Endothelial cell of umbilical vein (primary cell): ENCODE results near the gene PDHA1. TPM values are rescaled to one million over a fixed set of nuclear protein-coding genes. Genes with fewer than 3 reads are reported as not detected.

ENCODE experiments used
- BruUV-seq: library from RNA; stranded (reverse); fragments of 400-500 nt; replicated peaks from 2 replicates; lab custom pipeline; 2021; lab: Mats Ljungman, UMichigan
- CTCF ChIA-PET: fragments of 300-600, 350-600 bp; sonication (Branson Sonifier 250); formaldehyde crosslinking; loops from one replicate; lab custom pipeline; 2021; ENCODE audit warnings: antibody characterized with exemption, inconsistent platforms; lab: Charles Lee
- POLR2A ChIA-PET: fragments of 300-600, 350-600 bp; sonication (Branson Sonifier 250); formaldehyde crosslinking; loops from one replicate; lab custom pipeline; 2021; ENCODE audit warnings: antibody characterized with exemption, inconsistent platforms; lab: Charles Lee
- DNase-seq: peaks from one replicate; pipeline ENCODE4 v3.0.0-alpha.2; 2011; ENCODE audit warnings: low read depth, low spot score
- FAIRE-seq: peaks from 2 replicates; lab custom pipeline; 2011; peaks lifted over from hg19 to GRCh38; lab: Jason Lieb, UNC
- H2AFZ ChIP-seq: 2 replicates; pipeline ENCODE4 v1.6.0; 2012; ENCODE audit warnings: low read depth, low read length, control low read depth, inconsistent platforms
- H3K27ac ChIP-seq: 2 replicates; pipeline ENCODE4 v1.5.1; 2011; ENCODE audit warnings: low read depth, mild to moderate bottlenecking, control low read depth, low read length, moderate library complexity; ENCODE audit not compliant: insufficient read depth
- H3K27me3 ChIP-seq, 2 experiments: 2 replicates each; pipeline versions ENCODE4 v1.6.0 to v1.6.1; 2011; ENCODE audit warnings: low read length in 2 of 2, mixed read lengths in 1 of 2; ENCODE audit not compliant: control insufficient read depth in 2 of 2, insufficient read depth in 2 of 2
- H3K36me3 ChIP-seq, 2 experiments: 2 replicates in 1 of 2; 3 replicates in 1 of 2; pipeline ENCODE4 v1.5.1; 2011; ENCODE audit warnings: low read length in 2 of 2, mild to moderate bottlenecking in 1 of 2, moderate library complexity in 1 of 2; ENCODE audit not compliant: control insufficient read depth in 2 of 2, insufficient read depth in 2 of 2; ENCODE audit errors: extremely low read depth in 1 of 2
- H3K4me1 ChIP-seq: 3 replicates; pipeline ENCODE4 v1.5.1; 2011; ENCODE audit warnings: mild to moderate bottlenecking, low read length; ENCODE audit not compliant: control insufficient read depth, insufficient read depth; ENCODE audit errors: extremely low read depth
- H3K4me2 ChIP-seq: 2 replicates; pipeline ENCODE4 v1.6.1; 2011; ENCODE audit warnings: low read length, control low read depth, mixed read lengths; ENCODE audit not compliant: insufficient read depth
- H3K4me3 ChIP-seq, 3 experiments: fragments of 200-600 bp in 1 of 3; sonication (generic), shearing (Covaris generic) in 1 of 3; replicated peaks in 1 of 3; 2 replicates each; pipeline ENCODE4 v1.5.1; 2011 to 2016; ENCODE audit warnings: control low read depth in 3 of 3, low read length in 3 of 3, mild to moderate bottlenecking in 2 of 3, inconsistent platforms in 1 of 3, low read depth in 1 of 3, moderate library complexity in 1 of 3; ENCODE audit not compliant: insufficient read depth in 1 of 3
- H3K79me2 ChIP-seq: 2 replicates; pipeline ENCODE4 v1.6.0; 2012; ENCODE audit warnings: low read length, inconsistent platforms; ENCODE audit not compliant: control insufficient read depth, insufficient read depth
- H3K9ac ChIP-seq: replicated peaks from 2 replicates; pipeline ENCODE3; 2011; ENCODE audit warnings: low read length, control low read depth; ENCODE audit not compliant: insufficient read depth; ENCODE audit errors: extremely low read depth
- H3K9me1 ChIP-seq: replicated peaks from 3 replicates; pipeline ENCODE4 v1.6.0; 2011; ENCODE audit warnings: mild to moderate bottlenecking, low read length; ENCODE audit not compliant: control insufficient read depth, insufficient read depth; ENCODE audit errors: extremely low read depth
- H3K9me3 ChIP-seq: replicated peaks from 2 replicates; pipeline ENCODE4 v1.5.1; 2012; ENCODE audit warnings: low read length, inconsistent platforms; ENCODE audit not compliant: control insufficient read depth, insufficient read depth
- H4K20me1 ChIP-seq: replicated peaks from 2 replicates; pipeline ENCODE3; 2011; ENCODE audit warnings: mild to moderate bottlenecking, low read length; ENCODE audit not compliant: control insufficient read depth, insufficient read depth; ENCODE audit errors: extremely low read depth
- EZH2 ChIP-seq: IDR thresholded peaks from 2 replicates; pipeline ENCODE4 v1.6.1; 2012; ENCODE audit warnings: borderline replicate concordance, low read depth, mild to moderate bottlenecking, moderate library complexity, low read length, inconsistent platforms; ENCODE audit not compliant: severe bottlenecking
- FOS ChIP-seq: IDR thresholded peaks from 2 replicates; pipeline ENCODE4 v1.6.1; 2011; ENCODE audit warnings: mild to moderate bottlenecking, low read length, moderate library complexity, borderline replicate concordance; ENCODE audit not compliant: insufficient read depth
- GATA2 ChIP-seq: IDR thresholded peaks from 2 replicates; pipeline ENCODE4 v1.7.0; 2011; ENCODE audit warnings: low read depth, mild to moderate bottlenecking, moderate library complexity, mixed read lengths, low read length; ENCODE audit not compliant: insufficient read length, insufficient read depth
- JUN ChIP-seq: IDR thresholded peaks from 2 replicates; pipeline ENCODE4 v1.6.1; 2011; ENCODE audit warnings: borderline replicate concordance, low read depth; ENCODE audit not compliant: insufficient read length, insufficient read depth
- MYC ChIP-seq: IDR thresholded peaks from one replicate; pipeline ENCODE4 v1.6.1; 2011; ENCODE audit warnings: mild to moderate bottlenecking, low read depth, low read length
- POLR2A ChIP-seq: IDR thresholded peaks from 2 replicates; pipeline ENCODE4 v1.6.1; 2012; ENCODE audit warnings: low read depth, mild to moderate bottlenecking, control low read depth, low read length
- POLR2AphosphoS5 ChIP-seq: IDR thresholded peaks from 2 replicates; pipeline ENCODE4 v1.6.1; 2012; ENCODE audit warnings: low read depth, mild to moderate bottlenecking, control low read depth, low read length, moderate library complexity; ENCODE audit not compliant: insufficient read depth
- dilution Hi-C: fragments of 300-500 bp; cut with MboI; formaldehyde crosslinking; loops from one replicate; pipeline ENCODE4 v1.15.0; 2019; ENCODE audit warnings: low sequenced_read_pairs; ENCODE audit not compliant: extremely low pct_ligation_motif_present
- intact Hi-C: fragments of 100-400 bp; cut with micrococcal nuclease; formaldehyde crosslinking; loops from one replicate; pipeline ENCODE4 v1.10.0; 2022
- polyA plus RNA-seq, 4 experiments: library from polyadenylated mRNA; depleted of rRNA in 3 of 4; stranded (reverse) in 3 of 4; unstranded in 1 of 4; fragments of >200 nt; gene quantifications; 2 replicates each; pipeline versions ENCODE4 v1.2.1 to v1.2.3, GENCODE V29; 2011 to 2012; ENCODE audit warnings: missing spikeins in 1 of 4
- total RNA-seq: library from RNA; stranded (reverse); gene quantifications from 2 replicates; pipeline ENCODE4 v1.2.3, GENCODE V29; 2021
- TF ChIP-seq, protein P1 (sequence below): IDR thresholded peaks from 2 replicates; pipeline ENCODE4 v1.6.1; 2011; ENCODE audit not compliant: insufficient read depth, insufficient read length
- TF ChIP-seq, protein P2 (sequence below), 2 donors: IDR thresholded peaks; 1 replicate in 1 of 2; 2 replicates in 1 of 2; pipeline ENCODE4 v1.5.1; 2011; ENCODE audit warnings: low read length in 2 of 2, mild to moderate bottlenecking in 2 of 2, moderate library complexity in 2 of 2, control low read depth in 1 of 2, inconsistent platforms in 1 of 2, low read depth in 1 of 2; ENCODE audit not compliant: insufficient read depth in 1 of 2; ENCODE audit errors: extremely low read depth in 1 of 2

PDHA1 gene
- total and polyA plus RNA-seq, 2 donors (not counting 3 experiments of a cell fraction or from before 2014, with no cell fraction given), result 76.8 to 138 TPM

DNA sequence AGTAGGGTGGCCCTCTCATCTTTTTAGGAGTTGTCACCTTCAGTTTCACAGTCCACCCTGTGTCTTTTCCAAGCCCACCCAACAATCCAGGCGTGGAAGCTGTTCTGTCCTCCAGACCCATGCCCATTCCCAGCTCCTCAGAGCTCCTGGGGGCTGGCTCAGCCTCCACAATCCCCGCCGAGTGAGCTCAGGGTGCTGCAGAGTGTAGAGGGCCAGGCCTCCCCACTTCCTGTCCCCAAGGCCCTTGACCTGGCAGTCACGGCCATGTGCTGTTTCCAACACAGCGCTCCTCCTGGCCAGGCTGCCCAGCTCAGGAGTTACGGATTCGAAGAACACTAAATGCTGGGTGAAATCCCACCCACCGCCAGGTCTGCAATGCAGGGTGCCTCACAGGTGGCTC is 31.8 kb downstream of the PDHA1 start:
- H3K9me3 ChIP-seq, result no peaks in the 10 kb centered on the region
- H3K9me1 ChIP-seq, result no peaks in the 10 kb centered on the region
- ChIA-PET POLR2A (no interaction called here), CTCF (interaction anchor here (1.2 kb wide), 1 partner anchor 160 kb away, joined by 4 read pairs; no protein-coding TSS in a partner anchor)
- FAIRE-seq (no peak), DNase-seq (no peak)
- no peaks in the 10 kb centered on the region for H3K4me1 ChIP-seq
- no peaks in the 10 kb centered on the region for H4K20me1 ChIP-seq
- H3K4me2 ChIP-seq, result no peak overlapping the region
- H2AFZ ChIP-seq, result no peak overlapping the region
- H3K79me2 ChIP-seq, result no peaks in the 10 kb centered on the region
- no TSS peak for BruUV-seq
- intact Hi-C loops, result no loop called here
- dilution Hi-C loops, result no loop called here
- H3K27me3 ChIP-seq, result no peaks in the 10 kb centered on the region
- no peak overlapping the region for H3K4me3 ChIP-seq
- TF ChIP-seq GATA2, result no peak
- no peak for TF ChIP-seq MYC
- no peak for TF ChIP-seq POLR2A
- TF ChIP-seq, protein P1, sequence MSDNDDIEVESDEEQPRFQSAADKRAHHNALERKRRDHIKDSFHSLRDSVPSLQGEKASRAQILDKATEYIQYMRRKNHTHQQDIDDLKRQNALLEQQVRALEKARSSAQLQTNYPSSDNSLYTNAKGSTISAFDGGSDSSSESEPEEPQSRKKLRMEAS, result no peak
- no peak for TF ChIP-seq JUN
- TF ChIP-seq POLR2AphosphoS5, result no peak
- TF ChIP-seq EZH2, result no peak
- TF ChIP-seq, protein P2, sequence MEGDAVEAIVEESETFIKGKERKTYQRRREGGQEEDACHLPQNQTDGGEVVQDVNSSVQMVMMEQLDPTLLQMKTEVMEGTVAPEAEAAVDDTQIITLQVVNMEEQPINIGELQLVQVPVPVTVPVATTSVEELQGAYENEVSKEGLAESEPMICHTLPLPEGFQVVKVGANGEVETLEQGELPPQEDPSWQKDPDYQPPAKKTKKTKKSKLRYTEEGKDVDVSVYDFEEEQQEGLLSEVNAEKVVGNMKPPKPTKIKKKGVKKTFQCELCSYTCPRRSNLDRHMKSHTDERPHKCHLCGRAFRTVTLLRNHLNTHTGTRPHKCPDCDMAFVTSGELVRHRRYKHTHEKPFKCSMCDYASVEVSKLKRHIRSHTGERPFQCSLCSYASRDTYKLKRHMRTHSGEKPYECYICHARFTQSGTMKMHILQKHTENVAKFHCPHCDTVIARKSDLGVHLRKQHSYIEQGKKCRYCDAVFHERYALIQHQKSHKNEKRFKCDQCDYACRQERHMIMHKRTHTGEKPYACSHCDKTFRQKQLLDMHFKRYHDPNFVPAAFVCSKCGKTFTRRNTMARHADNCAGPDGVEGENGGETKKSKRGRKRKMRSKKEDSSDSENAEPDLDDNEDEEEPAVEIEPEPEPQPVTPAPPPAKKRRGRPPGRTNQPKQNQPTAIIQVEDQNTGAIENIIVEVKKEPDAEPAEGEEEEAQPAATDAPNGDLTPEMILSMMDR (IDR thresholded peaks at IDR 0.05; ENCODE audit: extremely low read depth in 1 of 2, insufficient read depth in 1 of 2, low read depth in 1 of 2, low read length in 2 of 2), result no peak
- TF ChIP-seq FOS, result no peak
- H3K36me3 ChIP-seq, result no peaks in the 10 kb centered on the region
- no peak overlapping the region for H3K9ac ChIP-seq
- H3K27ac ChIP-seq, result no peak overlapping the region
